Stimulated activated CD4-positive, alpha-beta T cell treated with anti-CD3 and anti-CD28 coated beads, TNF-alpha, amount 100 ng/mL, for 24 hours (primary cell): Measurements from ENCODE around the gene PRDM1.

Experiments
- DNase-seq, 3 experiments: peaks; one replicate each; pipeline ENCODE4 v3.0.0-alpha.2; 2020; ENCODE audit warnings: low read depth in 3 of 3

Gene PRDM1

DNA sequence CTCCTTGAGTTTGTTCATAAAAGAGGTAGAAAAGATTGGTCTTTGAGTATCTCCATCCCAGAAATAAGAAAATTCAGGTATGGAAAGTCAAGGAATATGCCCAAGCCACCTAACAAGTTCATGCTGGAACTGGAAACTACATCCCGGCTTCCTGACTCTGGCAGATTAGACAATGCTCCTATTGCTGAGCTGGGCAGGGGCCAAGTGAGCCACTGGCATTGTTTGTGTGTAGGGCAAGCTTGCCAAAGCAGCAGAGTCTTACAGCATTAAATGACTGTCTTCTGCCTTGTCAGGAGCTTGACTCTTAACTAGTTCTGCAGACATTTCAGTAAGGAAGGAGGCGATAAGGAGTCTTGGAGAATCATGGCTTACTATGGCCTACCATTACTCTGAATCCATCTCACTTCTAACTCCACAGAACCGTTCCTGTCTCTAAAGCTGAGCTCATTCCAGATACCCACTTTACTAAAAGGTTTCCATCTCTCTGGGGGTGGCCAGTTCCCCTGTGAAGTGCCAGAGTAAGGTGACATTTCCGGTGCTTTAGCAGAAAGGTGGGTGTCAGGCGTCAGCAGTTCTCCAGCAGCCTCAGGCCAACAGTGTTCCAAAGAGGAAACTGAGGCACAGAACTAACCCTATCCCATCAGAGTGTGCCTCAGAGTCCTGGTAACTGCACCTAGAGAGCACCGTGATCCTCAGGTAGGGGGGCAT, 30.1 kb downstream of the PRDM1 start:
- no peak for DNase-seq

DNA sequence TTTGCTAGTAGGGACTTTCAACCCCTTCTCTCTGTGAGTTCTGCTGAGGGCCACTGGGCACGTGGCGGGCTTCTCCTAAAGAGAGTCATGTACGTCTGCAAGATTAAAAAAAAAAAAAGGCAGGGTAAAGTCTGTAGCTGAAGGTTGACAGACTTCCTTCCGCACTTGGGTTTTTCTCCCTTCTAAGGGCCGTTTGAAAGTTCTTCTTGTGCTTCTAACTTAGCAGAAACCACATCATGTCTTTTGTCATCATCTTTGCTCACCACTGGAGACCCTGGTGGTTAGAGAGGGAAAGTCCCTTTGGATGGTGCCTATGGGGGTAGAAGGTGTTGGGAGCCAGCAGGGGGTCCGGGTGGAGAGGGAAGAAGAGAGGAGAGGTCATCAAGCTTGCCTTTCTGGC, 31.4 kb downstream of the PRDM1 start:
- peak in 1 of 3 experiments; percentile 30 for DNase-seq

DNA sequence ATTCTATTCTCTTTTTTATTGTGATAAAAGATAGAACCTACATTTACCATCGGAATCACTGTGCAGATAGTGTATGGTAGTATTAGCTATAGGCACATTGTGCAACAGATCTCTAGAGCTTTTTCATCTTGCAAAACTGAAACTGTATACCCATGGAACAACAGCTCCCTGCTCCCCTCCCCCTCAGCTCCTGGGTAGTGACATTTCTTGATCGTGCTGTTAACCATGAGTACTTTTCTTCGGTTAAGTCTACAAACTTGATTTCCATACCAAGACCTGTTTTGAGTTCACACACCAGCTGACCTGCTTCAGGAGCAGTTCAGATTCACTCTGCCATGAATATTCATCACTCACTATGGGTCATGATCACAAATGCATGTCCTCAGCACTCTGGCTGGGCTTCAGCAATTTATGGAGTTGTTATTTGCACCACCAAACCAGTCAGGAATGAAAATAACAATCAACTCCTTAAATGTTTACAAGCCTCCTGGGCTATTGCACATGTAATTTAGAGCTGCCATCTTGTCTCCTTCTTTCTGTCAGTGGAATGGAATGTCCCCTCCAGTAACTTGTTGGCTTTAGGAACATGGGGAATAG, 32.8 kb downstream of the PRDM1 start:
- peak in 1 of 3 experiments; percentile 35 for DNase-seq

DNA sequence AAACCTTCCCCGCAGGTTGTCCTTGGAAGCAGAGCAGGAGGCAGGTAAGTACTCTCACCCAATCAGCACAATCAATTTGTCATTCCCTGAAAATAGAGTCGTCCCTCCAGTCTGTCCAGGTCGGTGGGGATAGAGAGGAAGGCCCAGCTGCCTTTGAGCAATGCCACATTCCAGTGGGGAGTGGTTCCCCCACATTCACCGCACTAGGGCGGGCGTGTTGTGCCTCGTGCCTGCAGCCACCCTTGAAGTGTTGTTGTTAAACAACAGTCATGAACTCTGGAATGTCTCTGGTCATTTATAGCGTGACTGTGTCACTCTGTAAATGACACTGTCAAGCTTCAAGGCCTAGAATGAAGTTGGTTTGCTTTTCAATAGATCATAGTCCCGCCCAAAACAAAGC, 33.4 kb downstream of the PRDM1 start:
- no peak for DNase-seq

DNA sequence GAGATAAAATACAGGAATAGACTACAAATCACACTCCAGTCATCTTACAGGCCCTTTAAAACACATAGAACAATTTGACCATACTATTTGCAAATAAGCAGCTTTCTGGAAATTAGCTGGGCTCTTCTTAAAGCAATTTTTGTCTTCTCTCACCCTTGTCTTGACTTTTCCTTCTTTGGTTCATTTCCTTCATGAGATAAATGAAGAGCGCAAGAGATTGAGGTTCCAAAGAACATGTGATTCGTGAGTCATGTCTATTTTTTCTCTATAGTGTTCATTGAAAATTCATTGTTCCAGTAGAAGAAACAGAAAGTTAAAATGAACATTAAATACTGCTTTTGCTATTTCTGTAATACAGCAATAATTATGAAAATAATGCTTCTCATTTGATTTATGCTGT, 33.9 kb downstream of the PRDM1 start:
- DNase-seq, result no peak

DNA sequence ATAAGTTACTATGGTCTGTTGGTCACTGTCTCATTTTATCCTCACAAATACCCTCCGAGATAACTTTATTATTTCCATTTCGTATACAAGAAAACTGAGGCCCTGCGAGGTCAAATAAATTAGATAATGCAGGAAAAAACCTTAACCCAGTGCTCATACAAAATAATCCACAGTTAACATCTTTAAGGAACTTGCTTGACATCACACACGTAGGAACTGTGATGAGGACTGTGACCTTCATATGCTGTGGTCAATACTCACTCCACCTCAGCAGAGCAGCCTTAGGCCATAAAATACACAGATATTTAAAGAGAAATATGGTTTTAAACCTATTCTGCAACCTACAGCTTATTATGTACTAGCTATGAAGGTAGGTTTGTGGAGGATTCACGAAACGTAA, 34.3 kb downstream of the PRDM1 start:
- no peak for DNase-seq

DNA sequence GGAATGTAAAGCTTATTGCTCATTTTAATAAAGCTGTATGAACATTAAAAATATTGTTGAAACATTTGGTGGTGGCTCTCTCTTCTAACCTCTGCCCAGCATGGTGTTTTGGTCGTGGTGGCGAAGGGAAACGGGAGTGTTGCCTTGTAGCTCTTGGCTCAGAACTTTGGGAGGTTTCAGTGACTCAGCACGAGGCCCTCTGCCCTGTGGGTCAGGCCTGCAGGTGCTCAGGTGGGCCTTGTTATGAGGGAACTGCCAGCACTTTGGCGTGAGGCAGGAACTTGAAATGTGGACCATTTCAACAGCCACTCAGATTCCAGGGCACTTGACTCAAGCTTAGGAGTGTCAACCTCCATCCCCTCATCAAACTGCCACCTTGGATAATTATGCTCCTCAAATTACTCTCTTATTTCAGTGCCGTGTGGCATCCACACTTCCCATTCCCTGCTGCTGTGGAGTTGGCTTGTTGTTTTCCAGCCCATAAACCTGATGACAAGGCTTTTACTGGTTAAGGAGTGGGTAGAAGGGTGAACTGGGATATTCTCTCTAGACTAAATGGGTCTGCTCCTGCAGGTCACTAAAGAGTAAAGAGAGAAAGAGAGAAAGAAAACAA, 36.3 kb downstream of the PRDM1 start:
- DNase-seq, result no peak

DNA sequence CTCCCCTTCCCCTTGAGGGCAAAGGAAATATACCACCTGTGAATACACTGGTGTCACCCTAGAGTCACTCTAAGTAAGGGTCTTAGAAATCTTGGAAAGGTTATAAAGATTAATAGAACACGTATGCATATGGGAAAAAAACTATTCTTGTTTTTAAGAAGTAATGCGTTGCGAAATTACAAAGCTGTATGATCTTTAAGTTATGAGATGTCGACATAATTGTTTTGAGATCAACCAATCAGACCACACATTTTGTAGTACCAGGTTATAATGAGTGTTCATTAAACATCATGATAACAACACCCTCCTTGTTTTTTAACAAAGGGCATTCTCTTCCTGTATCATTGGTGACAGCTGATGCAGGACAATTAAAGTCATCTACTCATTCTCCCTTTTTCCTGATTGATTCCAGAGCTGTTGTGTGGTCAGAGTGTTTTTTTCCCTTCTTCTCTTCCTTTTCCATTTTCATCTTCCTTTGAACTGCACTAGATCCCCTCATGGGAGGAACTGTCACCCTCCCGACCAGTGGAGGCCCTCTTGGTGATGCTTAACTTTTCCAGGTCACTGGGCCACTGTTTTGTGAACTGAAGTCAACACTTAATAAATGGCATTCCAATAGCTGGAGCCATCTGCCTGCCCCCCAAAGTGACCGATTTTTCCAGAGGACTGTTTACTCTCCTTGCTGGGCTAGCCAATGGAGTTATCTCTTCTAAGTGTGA, 37.0 kb downstream of the PRDM1 start:
- DNase-seq, result no peak

DNA sequence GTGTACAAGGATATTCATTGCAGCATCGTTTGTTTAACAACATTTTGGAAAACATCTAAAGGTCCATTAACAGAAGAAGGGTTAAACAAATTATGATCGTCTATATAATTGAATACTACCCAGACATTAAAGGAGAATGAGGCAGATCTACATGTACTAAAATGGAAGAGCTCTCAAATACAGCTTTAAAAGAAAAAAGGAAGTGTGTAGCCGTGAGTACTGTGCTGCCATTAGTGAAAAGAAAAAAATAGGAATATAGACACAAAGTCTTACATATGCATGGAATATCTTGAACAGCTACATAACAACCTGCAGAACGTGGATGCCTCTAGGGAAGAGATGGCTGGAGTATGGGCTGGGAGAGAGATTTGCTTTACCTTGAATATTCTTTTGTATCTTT, 37.9 kb downstream of the PRDM1 start:
- no peak for DNase-seq

DNA sequence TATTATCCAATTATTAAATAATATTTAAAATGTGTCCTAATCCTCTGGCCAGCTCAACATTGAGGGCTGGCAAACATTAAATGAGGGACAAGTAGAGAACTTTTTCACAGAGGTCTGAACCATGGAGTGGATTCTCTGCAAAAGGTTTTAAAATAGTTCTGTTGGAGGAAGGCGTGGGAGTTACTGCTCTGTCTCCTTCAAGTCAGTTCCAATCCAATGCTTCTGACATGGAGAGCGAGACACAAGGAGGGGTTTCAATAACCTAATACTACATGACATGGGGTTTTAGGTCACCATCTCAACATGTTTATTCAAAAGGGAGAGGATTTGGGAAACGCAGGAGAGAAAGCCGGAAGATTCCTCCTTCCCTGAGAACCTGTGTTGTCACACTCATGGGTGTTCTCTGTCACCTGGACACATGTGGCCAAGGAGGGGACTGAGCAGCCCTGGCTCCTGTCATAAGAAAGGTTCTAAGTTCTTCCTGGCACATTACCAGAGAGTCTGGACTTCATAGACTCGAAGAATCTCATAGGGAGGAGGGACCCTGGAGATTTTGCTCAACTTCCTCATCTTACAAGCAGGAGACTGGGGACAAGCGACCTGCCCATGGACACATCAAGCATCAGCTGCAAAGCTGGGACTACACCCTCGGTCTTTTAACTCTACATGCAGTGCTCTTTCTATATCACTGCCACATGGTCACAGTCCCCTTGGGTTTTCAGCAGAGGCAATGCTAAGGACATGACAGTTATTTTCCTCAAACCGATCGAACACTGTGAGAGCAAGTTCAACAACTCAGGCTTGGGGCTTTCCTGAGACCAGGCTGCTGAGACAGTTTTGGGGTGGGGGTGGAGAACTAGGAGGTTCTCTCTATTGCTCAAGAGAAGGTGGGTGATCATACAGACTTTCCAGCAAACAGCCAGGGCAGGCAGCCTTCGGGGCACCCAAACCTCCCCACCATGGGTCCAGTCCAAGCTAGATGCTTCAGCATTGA, 38.6 kb downstream of the PRDM1 start:
- no peak for DNase-seq

DNA sequence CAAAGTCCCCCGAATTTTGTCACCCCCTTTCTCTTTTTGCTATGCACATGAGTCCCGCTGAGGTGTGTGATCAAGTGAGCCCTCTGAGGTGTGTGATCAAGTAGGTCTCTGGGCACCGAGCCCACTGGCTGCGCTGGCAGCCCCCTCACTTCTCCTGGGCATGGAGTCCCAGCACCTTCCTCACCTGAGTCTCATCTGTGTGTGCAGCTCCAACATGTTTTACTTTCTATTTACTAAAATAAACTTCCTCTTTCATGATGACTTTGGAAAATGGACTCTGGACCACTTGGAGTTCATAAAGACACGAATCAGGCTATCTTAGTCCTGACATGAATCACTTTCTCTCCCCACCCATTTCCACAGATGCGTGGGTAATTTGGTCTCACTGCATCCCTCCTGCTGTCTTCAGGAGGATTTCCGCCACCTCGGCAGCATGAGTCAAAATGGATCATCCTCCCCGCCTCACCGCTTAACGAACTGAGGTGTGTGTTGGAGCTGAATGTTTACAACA, 39.8 kb downstream of the PRDM1 start:
- DNase-seq, result peak in 2 of 3 experiments; percentile 29 to 36

DNA sequence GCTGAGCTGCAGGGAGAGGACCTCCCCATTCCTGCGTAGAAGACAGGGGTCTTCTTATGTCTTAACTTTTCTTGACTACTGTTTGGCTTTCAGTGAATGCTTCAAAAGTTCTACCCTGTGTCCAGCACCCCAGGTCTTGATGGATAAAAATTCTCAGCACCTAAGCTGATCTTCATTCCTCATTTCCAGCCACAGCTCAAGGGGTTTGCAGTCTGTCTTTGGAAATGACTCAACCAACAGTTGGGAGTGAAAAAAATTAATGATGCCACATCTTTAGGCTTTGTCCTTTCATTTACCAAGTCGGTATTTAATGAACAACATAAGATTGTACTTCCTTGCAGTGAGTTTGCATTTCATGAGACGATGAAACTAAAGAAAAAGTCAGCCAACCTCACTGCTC, 40.3 kb downstream of the PRDM1 start:
- DNase-seq, result no peak

DNA sequence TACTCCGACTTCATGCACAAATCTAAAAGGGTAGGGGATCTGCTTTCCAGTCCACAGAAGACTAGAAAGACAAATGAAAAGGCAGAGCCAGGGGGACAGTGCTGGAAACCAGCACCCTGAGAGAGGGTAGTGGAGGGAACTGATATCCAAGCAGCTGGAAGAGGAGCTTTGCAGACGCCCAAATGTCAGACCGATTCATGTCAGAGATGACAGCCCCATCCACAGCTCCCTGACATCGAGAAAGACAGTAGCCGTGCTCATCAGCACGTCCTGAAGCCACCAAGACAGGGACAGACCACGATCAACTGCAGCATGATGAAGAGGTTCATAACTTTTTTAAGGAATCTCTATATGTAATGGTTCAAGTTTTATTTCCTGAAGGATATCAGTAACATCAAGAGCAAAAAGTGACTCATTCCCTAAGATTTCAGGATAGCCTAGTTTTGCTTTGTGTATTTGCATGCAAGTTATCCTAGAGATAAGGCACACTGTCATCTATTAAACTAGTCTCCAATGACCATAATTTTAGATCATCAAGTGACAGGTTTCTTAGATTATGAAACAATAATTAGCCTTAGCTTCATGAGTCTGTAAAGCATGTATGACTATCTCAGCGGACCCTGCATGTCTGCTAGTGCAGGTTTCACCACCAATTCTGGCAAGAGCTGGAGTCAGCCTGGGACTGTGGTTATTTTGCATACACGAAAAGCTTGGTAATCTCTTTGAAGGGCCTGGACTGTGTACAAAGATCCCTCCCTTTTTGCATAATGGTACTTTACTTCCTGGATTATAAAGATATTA, 43.0 kb downstream of the PRDM1 start:
- DNase-seq, result no peak

DNA sequence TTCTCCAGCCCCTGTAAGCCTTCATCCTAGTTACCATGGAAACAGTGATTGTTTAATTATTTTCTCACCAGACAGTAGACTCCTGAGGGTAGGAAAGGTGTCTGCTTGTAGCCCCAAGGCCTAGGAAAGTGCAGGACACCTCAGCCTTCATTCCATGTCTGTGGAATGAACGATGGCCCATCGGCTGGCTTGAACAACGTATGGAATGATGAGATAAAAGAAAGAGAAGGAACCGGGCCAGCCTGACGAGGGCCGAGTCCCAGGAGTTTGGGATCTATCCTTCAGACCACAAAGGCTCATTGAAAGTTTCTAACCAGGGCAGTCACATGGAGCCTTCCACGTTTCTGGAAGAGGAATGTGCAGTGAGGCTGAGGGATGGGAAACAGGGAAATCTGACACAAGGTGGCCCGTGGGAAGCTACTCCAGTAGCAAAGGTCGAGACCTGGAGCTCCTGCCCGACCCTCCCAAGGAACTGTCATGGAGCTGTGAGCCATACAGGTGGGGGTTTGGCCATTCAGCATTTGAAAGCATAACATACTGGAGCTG, 46.1 kb downstream of the PRDM1 start:
- no peak for DNase-seq

DNA sequence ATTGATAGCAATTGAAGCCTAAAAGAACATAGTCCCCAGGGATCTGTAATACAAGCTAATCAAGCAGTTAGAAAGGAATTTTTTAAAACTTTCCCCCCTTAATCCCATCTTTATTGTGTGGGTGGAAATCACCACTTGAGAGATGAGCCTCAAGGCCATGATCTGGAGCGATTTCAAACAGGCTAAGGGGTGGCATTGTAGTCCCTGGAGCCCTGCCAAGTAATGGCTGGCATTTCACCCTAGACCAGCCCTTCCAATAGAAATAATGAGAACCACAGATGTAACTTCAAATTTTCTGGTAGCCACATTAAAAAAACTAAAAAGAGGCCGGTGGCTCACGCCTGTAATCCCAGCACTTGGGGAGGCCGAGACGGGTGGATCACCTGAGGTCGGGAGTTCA, 46.9 kb downstream of the PRDM1 start:
- no peak for DNase-seq

DNA sequence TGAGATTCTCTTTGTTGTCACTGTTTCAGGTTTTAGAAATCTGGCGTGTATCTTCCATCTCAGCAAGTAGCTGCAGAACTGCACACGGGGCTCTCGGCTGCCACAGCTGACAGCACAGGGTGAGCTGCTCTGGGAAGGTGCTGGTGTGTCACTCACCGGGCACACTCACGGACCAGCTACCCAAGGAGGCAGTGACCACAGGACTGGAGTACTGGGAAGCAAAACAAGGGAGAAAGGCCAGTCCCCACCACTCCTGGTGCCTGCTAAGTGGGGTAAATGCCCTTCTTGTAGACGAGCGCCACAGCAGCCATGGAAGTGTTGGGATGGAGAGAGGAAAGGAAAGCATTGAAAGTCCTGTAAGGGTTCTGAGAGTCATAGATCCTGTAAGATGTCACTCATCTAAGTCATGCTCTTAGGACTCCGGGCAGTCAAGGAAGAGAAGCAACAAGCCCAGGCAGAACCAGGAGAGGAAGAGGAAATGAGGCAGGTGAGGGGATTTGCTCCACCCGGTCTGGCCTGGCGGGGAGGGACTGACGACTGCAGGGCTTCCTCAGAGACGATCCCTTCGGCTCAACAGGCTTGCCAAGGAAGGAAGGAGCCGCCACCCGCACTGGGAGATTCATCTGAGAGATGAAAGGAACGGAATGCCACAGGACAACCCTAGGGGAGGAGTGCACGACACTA, 48.1 kb downstream of the PRDM1 start:
- no peak for DNase-seq

DNA sequence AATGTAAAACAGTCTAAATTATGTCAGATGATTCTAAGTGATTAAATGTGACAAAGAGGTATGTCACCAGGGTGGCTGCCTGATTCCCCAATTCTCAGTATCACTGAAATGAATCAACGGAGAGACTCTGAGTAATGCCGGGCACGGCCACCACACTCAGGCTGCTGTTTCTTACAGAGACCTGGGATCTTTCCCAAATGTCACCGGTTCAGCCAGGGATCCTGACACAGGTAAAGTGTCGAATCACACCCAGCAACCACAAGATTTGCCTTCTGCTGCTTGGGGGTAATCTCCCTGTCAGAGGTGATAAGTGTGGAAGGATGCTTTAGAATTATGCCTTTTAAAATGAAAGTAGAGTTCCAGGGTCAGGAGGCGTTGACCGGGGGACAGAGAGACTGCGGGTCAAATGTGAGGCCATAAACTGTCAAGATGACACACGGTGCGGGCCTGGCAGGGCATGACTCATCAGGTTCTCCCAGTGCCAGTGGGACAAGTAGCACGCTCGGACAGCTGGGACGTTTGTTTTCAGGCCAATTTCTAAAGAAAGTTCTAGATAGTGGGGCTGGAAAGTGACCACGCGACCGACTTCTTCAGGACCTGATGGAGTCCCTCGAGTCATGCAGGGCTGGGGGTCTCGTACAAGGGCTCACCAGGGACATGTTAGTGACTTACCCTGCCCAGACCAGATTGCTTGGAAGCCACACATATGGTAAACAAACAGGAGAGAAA, 48.9 kb downstream of the PRDM1 start:
- no peak for DNase-seq

DNA sequence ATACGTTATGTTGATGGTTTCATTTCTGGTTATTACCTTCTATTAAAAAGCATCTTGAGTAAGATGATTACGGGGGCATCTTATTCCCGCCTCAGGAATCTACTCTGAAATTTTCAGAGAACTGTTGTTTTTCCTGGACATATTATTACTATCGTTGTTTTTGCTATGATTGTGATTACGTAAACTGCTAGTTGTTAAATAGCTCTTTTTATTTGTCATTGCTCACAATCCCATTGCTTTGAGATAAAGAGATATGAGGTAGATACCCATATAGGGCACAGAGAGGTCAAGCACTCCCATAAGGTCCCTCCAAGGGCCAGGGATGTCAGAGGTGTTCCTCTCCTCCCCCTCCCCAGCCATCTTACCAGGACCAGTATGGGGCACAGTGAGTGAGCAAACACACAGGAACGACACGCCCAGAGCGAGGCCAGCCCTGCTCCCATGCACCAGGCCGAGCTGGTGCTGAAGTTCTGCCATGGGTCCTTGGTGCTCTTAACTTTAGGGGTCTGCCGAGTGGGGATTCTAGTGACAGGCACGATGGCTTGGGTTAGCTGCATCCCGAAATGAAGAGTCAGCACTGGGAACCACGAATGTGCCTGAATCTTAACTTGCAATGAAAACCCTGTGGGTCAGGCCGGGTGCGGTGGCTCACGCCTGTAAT, 49.9 kb downstream of the PRDM1 start:
- DNase-seq, result no peak
